ENCODE data around the gene TOM1. TPM values are rescaled to one million over a fixed set of nuclear protein-coding genes. Genes with fewer than 3 reads are reported as not detected.
A peak's percentile ranks its signal among the peaks of the same experiment; 100 is the strongest.
"Not testable (repeated sequence)": the region's sequence is repeated elsewhere in the genome, so short reads cannot be mapped to it uniquely, and the experiment has no call there.

TOM1 gene
- total and polyA plus RNA-seq, 12 donors, result 51.1 to 72.5 (median 62.6) TPM

DNA sequence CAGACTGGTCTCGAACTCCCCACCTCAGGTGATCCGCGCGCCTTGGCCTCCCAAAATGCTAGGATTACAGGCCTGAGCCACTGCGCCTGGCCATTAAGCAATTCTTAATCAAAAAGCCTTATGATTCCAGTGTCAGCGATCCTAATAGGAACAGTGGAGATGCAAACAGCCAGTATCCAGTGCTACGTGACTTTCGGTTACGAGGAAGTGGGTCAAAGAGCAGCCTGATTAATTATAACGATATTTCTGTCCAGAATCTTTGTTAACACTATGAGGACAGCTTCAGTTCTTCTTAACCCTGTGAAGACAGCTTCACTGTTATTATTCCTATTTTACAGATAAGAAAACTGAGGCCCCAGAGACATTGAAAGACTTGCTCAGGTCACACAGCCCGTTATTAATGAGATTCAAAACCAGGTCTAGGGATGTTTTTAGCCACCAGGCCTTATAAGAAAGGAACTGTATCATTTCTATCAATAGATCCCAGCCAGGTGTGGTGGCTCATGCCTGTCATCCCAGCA lies 63.9 kb downstream of the TOM1 start:
- H3K27ac ChIP-seq, result peak overlapping the region in 1 of 10 donors; percentile 69
- H3K27me3 ChIP-seq, result peaks cover 0 to 9% (median 0%) of the 10 kb centered on the region in 7 donors
- TF ChIP-seq, protein P1, sequence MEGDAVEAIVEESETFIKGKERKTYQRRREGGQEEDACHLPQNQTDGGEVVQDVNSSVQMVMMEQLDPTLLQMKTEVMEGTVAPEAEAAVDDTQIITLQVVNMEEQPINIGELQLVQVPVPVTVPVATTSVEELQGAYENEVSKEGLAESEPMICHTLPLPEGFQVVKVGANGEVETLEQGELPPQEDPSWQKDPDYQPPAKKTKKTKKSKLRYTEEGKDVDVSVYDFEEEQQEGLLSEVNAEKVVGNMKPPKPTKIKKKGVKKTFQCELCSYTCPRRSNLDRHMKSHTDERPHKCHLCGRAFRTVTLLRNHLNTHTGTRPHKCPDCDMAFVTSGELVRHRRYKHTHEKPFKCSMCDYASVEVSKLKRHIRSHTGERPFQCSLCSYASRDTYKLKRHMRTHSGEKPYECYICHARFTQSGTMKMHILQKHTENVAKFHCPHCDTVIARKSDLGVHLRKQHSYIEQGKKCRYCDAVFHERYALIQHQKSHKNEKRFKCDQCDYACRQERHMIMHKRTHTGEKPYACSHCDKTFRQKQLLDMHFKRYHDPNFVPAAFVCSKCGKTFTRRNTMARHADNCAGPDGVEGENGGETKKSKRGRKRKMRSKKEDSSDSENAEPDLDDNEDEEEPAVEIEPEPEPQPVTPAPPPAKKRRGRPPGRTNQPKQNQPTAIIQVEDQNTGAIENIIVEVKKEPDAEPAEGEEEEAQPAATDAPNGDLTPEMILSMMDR (IDR thresholded peaks at IDR 0.05), result no peak
- peaks cover 0 to 24% (median 0%) of the 10 kb centered on the region in 9 donors for H3K4me1 ChIP-seq
- H3K36me3 ChIP-seq, result no peaks in the 10 kb centered on the region
- DNase-seq (no peak), ATAC-seq (no peak)
- WGBS, 2 donors, result 90 to 91% methylated on average over 11 of the region's 11 CpGs
- no peaks in the 10 kb centered on the region for H3K9me3 ChIP-seq
- H3K4me3 ChIP-seq, result no peak overlapping the region
- intact Hi-C loops (cut with DNase I), result no loop called here

DNA sequence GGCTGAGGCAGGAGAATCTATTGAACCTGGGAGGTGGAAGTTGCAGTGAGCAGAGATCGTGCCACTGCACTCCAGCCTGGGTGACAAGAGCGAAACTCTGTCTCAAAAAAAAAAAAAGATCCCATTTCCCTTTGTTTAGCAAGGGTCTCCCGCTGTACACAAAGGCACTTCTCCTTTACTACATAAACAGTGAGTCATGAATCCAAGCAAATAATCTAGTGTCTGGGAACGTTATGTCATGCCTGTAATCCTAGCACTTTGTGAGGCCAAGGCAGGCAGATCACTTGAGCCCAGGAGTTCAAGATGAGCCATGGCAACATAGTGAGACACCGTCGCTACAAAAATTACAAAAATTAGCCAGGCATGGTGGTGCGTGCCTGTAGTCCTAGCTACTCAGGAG lies 64.5 kb downstream of the TOM1 start:
- intact Hi-C loops (cut with DNase I); H3K4me3 ChIP-seq; DNase-seq; H3K36me3 ChIP-seq; H3K27me3 ChIP-seq; H3K9me3 ChIP-seq: not testable (repeated sequence)
- peak in 3 of 8 donors; percentile 34 to 41 (median 37) for ATAC-seq
- peak overlapping the region in 1 of 10 donors; percentile 69 for H3K27ac ChIP-seq
- peaks cover 0 to 24% (median 2%) of the 10 kb centered on the region in 9 donors for H3K4me1 ChIP-seq
- 78 to 89% methylated on average over 7 of the region's 7 CpGs for WGBS, 2 donors

DNA sequence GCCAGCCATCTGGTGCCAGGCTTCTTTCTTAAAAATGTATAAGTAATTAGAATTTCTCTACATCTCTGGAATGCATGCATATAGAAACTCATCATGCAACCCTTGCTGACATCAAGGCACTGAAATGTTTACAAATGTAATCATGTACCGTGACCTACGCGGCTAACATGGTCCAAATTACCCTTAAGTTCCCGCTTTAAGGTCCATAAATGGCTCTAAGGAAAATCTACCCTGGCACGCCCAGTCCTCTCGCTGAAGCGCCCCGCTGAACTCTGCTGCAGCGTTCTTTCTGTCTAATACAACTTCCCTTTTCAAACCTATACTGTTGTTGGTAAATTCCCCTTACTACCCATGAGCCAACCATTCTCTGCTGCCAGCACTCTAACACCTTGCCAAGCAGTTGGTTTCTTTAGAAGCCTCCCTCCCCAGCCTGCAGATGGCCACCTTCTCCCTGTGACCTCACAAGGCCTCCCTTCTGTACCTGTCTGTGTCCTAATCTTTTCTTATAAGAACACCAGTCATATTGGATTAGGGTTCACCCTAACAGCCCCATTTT lies 67.7 kb downstream of the TOM1 start:
- 85 to 88% methylated on average over 9 of the region's 9 CpGs for WGBS, 2 donors
- Histone ChIP-seq H3K36me3 (no peaks in the 10 kb centered on the region), H3K27ac (peak overlapping the region in 1 of 10 donors; percentile 36), H3K4me3 (no peak overlapping the region), H3K4me1 (peaks cover 0 to 50% (median 16%) of the 10 kb centered on the region in 9 donors), H3K27me3 (peaks cover 0 to 7% (median 0%) of the 10 kb centered on the region in 7 donors), H3K9me3 (no peaks in the 10 kb centered on the region)
- ATAC-seq (no peak), DNase-seq (no peak)
- TF ChIP-seq, protein P1 (IDR thresholded peaks at IDR 0.05), result no peak
- intact Hi-C loops (cut with DNase I), result no loop called here

DNA sequence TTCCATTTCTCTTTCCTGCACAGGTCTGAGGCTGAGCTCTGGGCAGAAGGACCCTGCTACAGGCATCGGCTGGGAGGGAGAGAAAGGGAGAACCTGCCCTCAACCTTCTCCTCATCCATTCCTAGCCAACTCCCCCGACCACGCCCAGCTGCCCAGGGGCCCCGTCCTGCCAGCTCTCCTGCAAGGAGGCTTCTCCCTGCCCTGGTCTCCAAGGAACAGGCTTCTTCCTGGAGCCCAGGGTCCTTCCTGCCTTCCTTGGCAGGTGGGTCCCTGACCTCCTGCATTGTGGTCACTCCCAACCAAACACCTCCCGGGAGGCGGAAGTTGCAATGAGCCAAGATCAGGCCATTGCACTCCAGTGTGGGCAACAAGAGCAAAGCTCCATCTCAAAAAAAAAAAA lies 68.7 kb downstream of the TOM1 start:
- Histone ChIP-seq H3K4me1 (peaks cover 0 to 56% (median 17%) of the 10 kb centered on the region in 9 donors), H3K4me3 (no peak overlapping the region), H3K27me3 (no peaks in the 10 kb centered on the region), H3K27ac (no peak overlapping the region), H3K9me3 (no peaks in the 10 kb centered on the region), H3K36me3 (no peaks in the 10 kb centered on the region)
- intact Hi-C loops (cut with DNase I), result no loop called here
- TF ChIP-seq, protein P1 (IDR thresholded peaks at IDR 0.05), result no peak
- 78 to 80% methylated on average over 6 of the region's 6 CpGs for WGBS, 2 donors
- ATAC-seq, result no peak
- DNase-seq, result no peak

DNA sequence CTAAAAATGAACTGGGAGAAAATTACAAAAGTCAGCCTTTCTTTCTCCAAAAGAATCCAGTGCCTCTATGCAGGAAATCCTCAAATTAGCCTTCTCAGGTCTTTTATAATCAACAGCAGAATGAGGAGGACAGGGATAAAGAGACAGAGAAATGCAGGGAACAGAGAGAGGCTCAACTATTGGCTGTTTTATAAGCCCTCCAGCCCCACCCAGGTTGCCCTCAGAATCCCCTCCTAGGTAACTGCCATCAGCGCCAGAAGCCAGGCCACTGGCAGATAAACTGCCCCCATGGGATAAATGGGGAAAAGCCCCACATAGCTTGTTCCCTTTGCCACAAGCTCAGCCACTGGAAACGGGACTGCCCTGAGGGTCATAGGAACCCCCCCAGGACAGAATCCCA lies 70.3 kb downstream of the TOM1 start:
- Histone ChIP-seq H3K36me3 (no peaks in the 10 kb centered on the region), H3K27ac (peak overlapping the region in 1 of 10 donors; percentile 17), H3K4me3 (no peak overlapping the region), H3K9me3 (no peaks in the 10 kb centered on the region), H3K27me3 (no peaks in the 10 kb centered on the region), H3K4me1 (peaks cover 0 to 58% (median 17%) of the 10 kb centered on the region in 9 donors)
- TF ChIP-seq, protein P1 (IDR thresholded peaks at IDR 0.05), result no peak
- no peak for ATAC-seq
- WGBS, 2 donors, result 77 to 88% methylated on average over 2 of the region's 2 CpGs
- intact Hi-C loops (cut with DNase I), result no loop called here
- no peak for DNase-seq
